GM21528 (cell line): Measurements from ENCODE around the gene SIPA1L2.
"Not testable (repeated sequence)": the region's sequence is repeated elsewhere in the genome, so short reads cannot be mapped to it uniquely, and the experiment has no call there.

Experiments
- ATAC-seq: cut with Tn5 transposase; IDR thresholded peaks from one replicate; pipeline ENCODE4 v1.9.1; 2021; ENCODE audit warnings: mild to moderate bottlenecking, moderate library complexity; ENCODE audit not compliant: unreplicated experiment, low FRiP score

Gene SIPA1L2

GRCh38 chr1:232621050-232621449, 8.9 kb downstream of the SIPA1L2 start:
- no peak for ATAC-seq

DNA sequence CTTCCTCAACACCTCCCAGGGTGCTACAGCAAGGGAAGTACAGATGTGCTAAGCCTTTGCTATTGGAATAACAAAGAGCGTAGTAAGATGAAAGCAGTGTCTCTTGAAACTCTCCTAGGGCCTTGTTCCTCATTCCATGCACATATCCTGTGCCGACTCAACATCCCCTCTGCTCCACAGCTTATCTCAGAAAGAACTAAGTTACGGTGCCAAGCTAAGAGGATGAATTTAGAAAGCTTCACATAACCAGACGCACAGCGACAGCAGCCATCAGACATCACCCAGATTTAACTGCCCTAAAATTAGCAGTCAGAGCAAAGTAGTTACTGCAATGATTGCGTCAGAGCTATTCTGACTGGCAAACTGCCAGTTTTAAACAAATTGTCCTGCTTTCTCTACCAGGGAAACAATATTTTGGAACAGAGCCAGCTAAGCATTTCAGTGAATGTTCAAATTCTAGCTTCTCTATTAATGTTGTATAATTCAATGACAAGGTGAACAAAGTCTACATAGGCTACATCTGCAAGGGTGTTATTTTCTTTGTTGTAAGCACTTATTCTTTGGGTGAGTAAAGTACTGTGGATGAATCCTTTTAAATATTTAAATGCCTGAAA, 9.5 kb downstream of the SIPA1L2 start:
- ATAC-seq = no peak

DNA sequence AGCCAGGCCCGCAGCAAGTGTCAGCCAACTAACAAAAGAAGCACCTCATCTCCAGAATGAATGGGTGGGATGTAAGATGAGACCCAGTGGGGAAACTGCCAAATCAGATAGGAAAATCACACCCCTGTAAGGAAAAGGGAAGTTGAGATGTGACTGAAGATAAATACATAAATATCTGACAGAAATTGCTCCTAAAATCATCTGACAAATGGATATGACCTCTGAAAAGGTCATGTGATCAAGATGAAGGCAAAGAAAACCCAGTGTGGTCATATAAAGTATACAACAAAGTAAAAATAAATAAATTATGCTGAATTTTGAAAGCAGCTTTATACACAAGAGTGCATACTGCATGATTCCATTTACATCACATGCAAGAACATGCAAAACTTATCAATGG, 12.7 kb downstream of the SIPA1L2 start:
- ATAC-seq = no peak

DNA sequence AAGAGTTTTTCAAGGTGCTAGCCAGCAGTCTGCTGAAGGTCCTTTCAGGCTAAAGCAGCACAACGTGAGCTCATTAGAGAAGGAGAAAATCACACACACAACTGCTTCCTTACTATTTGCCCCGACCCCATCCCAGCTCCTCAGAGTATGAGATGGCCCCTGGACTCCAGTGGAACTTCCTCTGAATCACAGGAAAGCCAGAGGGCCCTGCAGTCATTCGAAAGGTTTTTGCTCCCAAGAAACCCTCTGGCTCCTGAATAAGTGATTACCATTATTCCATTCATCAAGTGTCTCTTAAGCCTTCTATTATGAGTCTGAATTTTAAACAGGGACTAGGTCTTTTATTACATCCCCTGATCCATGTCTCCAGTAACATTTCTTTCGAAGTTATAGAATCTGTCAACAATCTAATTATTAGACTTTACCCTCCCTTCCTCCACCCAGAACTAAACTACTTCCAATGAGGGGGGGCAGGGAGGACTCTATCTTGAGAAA, 14.6 kb downstream of the SIPA1L2 start:
- no peak for ATAC-seq

GRCh38 chr1:232614811-232615210, 15.1 kb downstream of the SIPA1L2 start:
- ATAC-seq = no peak

DNA sequence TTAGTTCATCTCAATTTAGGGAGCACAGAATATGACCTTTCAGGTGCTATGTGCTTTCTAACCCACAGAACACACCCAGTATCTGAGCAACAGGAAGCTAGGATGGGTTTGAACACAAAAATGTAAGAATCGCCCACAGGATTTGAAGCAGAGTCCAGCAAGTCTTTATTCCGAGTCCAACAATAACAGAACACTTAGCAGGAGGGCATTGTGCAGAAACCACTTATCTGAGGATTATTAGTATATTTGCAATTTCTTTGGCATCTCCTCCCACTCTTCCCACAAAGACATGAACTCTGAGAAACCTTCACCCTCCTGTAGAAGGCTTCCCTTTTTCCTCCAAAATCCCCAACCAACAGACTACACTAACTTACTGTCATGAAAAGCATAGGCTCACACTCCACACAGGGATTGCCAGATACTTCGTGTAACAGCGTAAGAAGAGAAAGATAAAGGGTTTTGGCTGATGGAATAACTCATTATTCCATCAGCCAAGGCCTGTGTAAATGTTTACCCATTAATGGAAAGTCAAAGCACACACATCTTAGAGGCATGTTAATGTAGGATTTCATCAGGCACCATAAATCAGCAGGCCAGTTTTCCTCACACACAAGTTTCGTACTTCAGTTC, 16.1 kb downstream of the SIPA1L2 start:
- ATAC-seq = no peak

DNA sequence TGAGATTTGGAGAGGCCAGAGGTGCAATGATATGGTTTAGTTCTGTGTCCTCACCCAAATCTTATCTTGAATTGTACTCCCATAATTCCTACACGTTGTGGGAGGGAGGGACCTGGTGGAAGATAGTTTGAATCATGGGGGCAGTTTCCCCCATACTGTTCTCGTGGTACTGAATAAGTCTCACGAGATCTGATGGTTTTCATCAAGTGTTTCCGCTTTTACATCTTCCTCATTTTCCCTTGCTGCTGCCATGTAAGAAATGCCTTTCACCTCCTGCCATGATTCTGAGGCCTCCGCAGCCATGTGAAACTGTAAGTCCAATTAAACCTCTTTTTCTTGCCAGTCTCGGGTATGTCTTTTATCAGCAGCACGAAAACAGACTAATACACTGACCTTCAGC, 17.1 kb downstream of the SIPA1L2 start:
- ATAC-seq = not testable (repeated sequence)

- no peak for ATAC-seq
Observed at GRCh38 chr1:232611834-232612233, 18.1 kb downstream of the SIPA1L2 start.

GRCh38 chr1:232610902-232611745, 18.8 kb downstream of the SIPA1L2 start:
- not testable (repeated sequence) for ATAC-seq

DNA sequence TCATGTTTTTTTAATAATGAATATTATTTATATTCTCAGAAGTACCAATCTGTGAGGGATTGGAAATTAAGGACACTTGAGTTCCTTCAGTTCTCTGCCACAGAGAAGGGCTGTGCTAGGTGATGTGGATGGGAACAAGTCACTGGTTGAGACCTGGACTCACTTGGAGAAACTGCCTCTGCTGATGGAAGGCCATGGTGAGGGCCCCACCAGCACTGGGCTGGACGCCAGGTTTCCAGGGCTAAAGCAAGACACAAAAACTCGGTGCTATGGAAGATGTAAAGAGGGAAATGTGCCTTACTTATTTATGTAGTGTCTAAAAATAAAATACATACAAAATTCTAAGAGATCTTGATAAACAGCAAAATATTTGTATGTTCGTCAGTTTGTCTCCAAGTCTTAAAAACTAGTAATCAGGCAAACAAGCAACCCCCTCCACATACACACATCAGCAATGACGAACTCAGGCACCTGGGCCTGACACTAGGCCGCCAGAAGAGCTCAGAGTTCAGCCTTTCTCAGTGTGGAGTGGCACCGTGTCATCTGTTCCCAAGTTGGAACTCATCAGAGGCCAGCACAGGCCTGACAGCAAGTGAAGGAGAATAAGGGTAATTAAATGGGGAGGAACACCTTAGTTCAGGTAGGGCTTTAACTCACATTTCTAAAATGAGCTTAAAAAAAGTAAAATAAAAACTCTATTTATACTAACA, 19.6 kb downstream of the SIPA1L2 start:
- ATAC-seq = no peak

DNA sequence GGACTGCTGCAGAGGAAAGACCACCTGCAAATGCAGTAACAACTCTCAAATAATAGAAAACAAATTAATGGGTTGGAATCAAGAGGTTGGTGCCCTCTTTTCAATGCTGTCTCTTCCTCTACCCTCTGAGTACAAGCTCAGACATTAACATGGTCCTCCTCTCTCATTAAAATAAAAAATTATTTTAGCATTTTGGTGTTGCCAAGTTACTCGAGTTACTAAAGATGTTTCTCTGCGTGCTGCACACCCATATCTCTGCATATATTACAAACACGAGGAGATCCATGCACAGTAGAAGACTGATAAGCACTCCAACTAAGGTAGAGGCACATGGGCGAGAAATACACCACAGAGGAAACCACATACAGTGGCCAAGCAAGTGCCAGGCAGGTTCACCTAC, 21.5 kb downstream of the SIPA1L2 start:
- no peak for ATAC-seq

DNA sequence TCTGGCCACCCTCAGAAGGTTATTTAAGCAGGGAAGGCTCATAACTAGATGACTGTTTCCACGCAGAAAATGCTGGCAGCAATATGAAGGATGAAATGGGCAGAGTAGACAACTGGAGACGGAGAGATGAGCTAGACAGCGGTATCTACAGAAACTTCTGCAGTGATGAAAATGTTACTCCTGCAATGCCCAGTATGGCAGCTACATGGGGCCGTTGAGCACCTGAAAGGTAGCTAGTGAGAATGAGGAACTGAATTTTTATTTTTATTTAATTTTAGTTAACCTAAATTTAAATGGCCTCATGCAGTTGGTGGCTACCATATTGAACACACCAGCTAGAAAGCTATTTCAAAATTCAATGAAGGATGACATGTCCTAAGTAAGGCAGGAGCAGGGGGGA, 27.3 kb downstream of the SIPA1L2 start:
- ATAC-seq = no peak

DNA sequence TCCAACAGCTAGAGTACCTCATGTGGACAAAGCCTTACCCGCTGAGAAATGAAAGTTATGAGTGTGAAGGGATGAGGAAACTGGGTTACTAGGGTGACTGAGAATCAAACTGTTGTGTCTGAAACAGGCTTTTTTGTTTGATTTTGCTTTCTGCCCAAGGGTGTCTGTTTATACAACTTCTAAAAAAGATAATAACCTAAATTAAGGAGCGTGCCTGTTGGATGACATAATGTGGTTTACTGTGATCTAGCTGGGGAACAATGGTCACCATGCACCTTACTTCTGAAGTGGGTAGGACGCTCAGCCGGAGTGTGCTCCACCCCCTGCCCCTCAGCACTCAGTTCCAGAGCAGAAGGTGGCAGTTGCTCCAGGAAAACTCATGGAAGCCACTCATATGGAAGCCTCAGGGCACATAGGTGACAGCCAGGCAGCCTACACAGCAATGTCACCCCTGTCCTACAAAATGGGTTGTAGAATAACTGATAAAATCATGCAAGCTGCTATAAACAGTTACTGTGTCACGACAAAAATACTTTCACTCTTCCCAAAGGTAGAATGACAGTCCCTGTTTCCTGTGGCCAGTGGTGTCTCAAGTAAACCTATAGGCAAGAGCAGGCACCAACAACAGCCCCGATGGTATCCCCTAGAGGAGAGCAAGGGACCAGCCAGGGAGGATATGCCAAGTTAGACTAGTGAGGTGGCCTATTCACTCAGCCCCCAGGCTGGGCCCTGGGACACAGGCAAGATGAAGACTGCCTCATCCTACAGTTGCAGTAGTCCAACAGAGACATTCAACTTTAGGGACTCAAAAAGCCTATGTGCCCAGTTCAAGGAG, 29.3 kb downstream of the SIPA1L2 start:
- no peak for ATAC-seq

- ATAC-seq = peak; percentile 57
Observed at GRCh38 chr1:232599178-232600041, 30.5 kb downstream of the SIPA1L2 start.

DNA sequence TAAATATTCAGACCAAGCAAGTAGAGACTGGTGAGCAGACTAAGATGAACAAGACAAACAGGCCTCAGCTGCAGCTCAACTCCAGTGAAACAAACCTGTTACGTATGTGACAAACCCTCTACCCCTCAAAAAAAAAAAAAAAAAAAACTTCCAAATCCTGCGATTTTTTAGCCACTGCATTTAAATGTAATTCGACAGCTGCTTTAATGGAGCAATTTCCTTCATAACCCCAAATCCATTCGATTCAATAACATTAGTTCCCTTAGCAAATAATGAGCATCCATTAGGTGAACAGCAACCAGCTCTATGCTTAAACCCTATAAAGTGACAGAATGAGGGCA, 31.1 kb downstream of the SIPA1L2 start:
- ATAC-seq = no peak

GRCh38 chr1:232598133-232598532, 31.8 kb downstream of the SIPA1L2 start:
- ATAC-seq = no peak

DNA sequence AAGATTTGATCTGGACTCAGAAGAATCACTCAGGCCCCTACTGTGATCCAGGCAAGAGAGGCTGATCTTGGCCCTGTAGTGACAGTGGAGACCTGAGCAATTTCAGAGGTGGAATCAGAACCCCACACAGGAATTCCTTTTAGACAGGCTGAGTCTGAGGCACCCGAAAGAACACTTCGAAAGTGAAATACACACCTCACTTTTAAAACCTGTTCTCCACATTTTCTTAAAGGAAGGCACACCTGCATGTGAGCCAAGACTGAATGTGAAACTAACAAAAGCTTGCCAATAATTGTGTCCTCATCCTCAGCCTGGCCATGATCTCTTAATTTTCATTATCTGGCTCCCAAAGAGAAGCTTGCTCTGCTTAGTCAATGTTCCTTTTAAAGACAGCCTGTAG, 32.2 kb downstream of the SIPA1L2 start:
- peak; percentile 48 for ATAC-seq

- ATAC-seq = no peak
Observed at GRCh38 chr1:232596666-232597303, 33.1 kb downstream of the SIPA1L2 start.
